Measurements from ENCODE around the gene MARK3.

Gene MARK3

GRCh38 chr14:103547941-103548462 lies 162.8 kb downstream of the MARK3 start:
- DNase-seq (ENCODE audit: low spot score), result no peak

GRCh38 chr14:103548463-103549351 lies 163.5 kb downstream of the MARK3 start:
- DNase-seq (ENCODE audit: low spot score), result no peak

GRCh38 chr14:103549361-103550311 lies 164.4 kb downstream of the MARK3 start:
- no peak for DNase-seq (ENCODE audit: low spot score)

GRCh38 chr14:103550451-103551337 lies 165.5 kb downstream of the MARK3 start:
- DNase-seq (ENCODE audit: low spot score), result no peak

GRCh38 chr14:103551338-103551762 lies 166.1 kb downstream of the MARK3 start:
- DNase-seq (ENCODE audit: low spot score), result no peak

GRCh38 chr14:103552011-103552845 lies 167.0 kb downstream of the MARK3 start:
- DNase-seq (ENCODE audit: low spot score), result no peak

- DNase-seq (ENCODE audit: low spot score), result no peak
These were observed 167.6 kb downstream of the MARK3 start for GRCh38 chr14:103552846-103553210.

Small RNAs within 50 kb of the gene (small RNA-seq; reads per million reads assigned to genes)
- gene RNU7-160P (0 reads per million in 2 experiments), gene SNORA28 (9.7 to 13.0 reads per million in 2 experiments)

All from SK-N-DZ (cell line).